ENCODE results near the gene TSHZ2. TPM values are rescaled to one million over a fixed set of nuclear protein-coding genes. Genes with fewer than 3 reads are reported as not detected.

TSHZ2 gene
- total and polyA plus RNA-seq, 9 of the 15 experiments (the other 6 are each of a cell fraction or from before 2014, with no cell fraction given): 0.03 to 0.20 (median 0.05) TPM; not detected in 4

GRCh38 chr20:53360852-53361251 is 388.7 kb downstream of the TSHZ2 start:
- in situ Hi-C loops (cut with MboI): no loop called here
- Histone ChIP-seq H2AFZ (ENCODE audit: low read depth, low read length) (no peak overlapping the region), H3K4me1 (replicated peaks in 1 of 2; ENCODE audit: control insufficient read depth in 2 of 2, insufficient read depth in 2 of 2, low read length in 2 of 2) (no peaks in the 10 kb centered on the region; a peak in 1 of 5 replicates), H3K9me3 (replicated peaks; ENCODE audit: control insufficient read depth, insufficient read depth, low read depth, low read length) (0 out of 2 replicates have a peak, but pooled peaks cover 2% of the 10 kb centered on the region), H3K9ac (ENCODE audit: insufficient read depth in 1 of 2, low read depth in 2 of 2, low read length in 2 of 2) (no peak overlapping the region), H3K27ac (ENCODE audit: extremely low read depth, low read depth, low read length) (no peak overlapping the region), H3K9me1 (ENCODE audit: control insufficient read depth, insufficient read depth, low read length) (no peaks in the 10 kb centered on the region), H4K20me1 (replicated peaks; ENCODE audit: control insufficient read depth, insufficient read depth, low read length) (no peaks in the 10 kb centered on the region), H3K4me3 (no peak overlapping the region), H3K79me2 (ENCODE audit: control insufficient read depth, insufficient read depth, low read length) (no peaks in the 10 kb centered on the region), H3K36me3 (ENCODE audit: control insufficient read depth, insufficient read depth, low read length) (no peaks in the 10 kb centered on the region), H3K4me2 (ENCODE audit: insufficient read depth, low read length) (no peak overlapping the region), H3K27me3 (ENCODE audit: control insufficient read depth in 2 of 2, insufficient read depth in 2 of 2, low read length in 2 of 2) (peaks cover 8 to 15% of the 10 kb centered on the region in 2 experiments)
- ChIA-PET POLR2A (interaction anchor here (0.7 kb wide), 1 partner anchor 12 kb away, joined by 3 read pairs; no protein-coding TSS in a partner anchor), CTCF (ENCODE audit: low intra/inter-chr PET ratio) (no interaction called here)
- intact Hi-C loops (cut with micrococcal nuclease): no loop called here
- FAIRE-seq: no peak
- WGBS (ENCODE audit: insufficient coverage, low coverage, missing lambda C conversion rate): 9% methylated on average over 6 of the region's 6 CpGs
- no TSS peak for BruUV-seq (replicated peaks)
- no peak for ATAC-seq
- DNase-seq (ENCODE audit: extremely low read depth in 1 of 4, low spot score in 3 of 4): no peak
- TF ChIP-seq ZNF23 (CRISPR knock-in tag; IDR thresholded peaks at IDR 0.05) (no peak), ZNF79 (CRISPR knock-in tag; IDR thresholded peaks at IDR 0.05; ENCODE audit: low read depth) (no peak), RERE (CRISPR knock-in tag; IDR thresholded peaks at IDR 0.05; ENCODE audit: borderline replicate concordance) (no peak), MGA (IDR thresholded peaks at IDR 0.05) (no peak), ZBTB7A (IDR thresholded peaks at IDR 0.05; ENCODE audit: borderline replicate concordance, control insufficient read depth, low read depth, low read length) (no peak), ZNF316 (IDR thresholded peaks at IDR 0.05) (no peak)
